HCEC 1CT (cell line): ENCODE results near the gene UBE2E2.

Experiments
- DNase-seq: peaks from one replicate; pipeline ENCODE4 v3.0.0-alpha.2; 2017

The UBE2E2 gene

GRCh38 chr3:23288286-23288685 lies 85.2 kb downstream of the UBE2E2 start:
- DNase-seq = no peak

GRCh38 chr3:23288715-23289114 lies 85.6 kb downstream of the UBE2E2 start:
- DNase-seq = no peak

- DNase-seq = no peak
Observed at GRCh38 chr3:23292432-23292831, 89.3 kb downstream of the UBE2E2 start.

GRCh38 chr3:23294770-23295387 lies 91.8 kb downstream of the UBE2E2 start:
- DNase-seq = no peak

- no peak for DNase-seq
Observed at GRCh38 chr3:23301819-23302218, 98.7 kb downstream of the UBE2E2 start.

- DNase-seq = no peak
Observed at GRCh38 chr3:23302271-23302670, 99.1 kb downstream of the UBE2E2 start.

GRCh38 chr3:23303601-23304217 lies 100.6 kb downstream of the UBE2E2 start:
- DNase-seq = no peak

- DNase-seq = peak; percentile 44
Observed at GRCh38 chr3:23304424-23304823, 101.3 kb downstream of the UBE2E2 start.

- DNase-seq = no peak
Observed at GRCh38 chr3:23308986-23309625, 106.0 kb downstream of the UBE2E2 start.

GRCh38 chr3:23312866-23313265 lies 109.7 kb downstream of the UBE2E2 start:
- peak; percentile 71 for DNase-seq

GRCh38 chr3:23314981-23315762 lies 112.0 kb downstream of the UBE2E2 start:
- DNase-seq = no peak

- no peak for DNase-seq
Observed at GRCh38 chr3:23316924-23317323, 113.8 kb downstream of the UBE2E2 start.

- peak; percentile 24 for DNase-seq
Observed at GRCh38 chr3:23319366-23320312, 116.5 kb downstream of the UBE2E2 start.

- DNase-seq = no peak
Observed at GRCh38 chr3:23320586-23321570, 117.8 kb downstream of the UBE2E2 start.

GRCh38 chr3:23324745-23325144 lies 121.6 kb downstream of the UBE2E2 start:
- DNase-seq = peak; percentile 69

GRCh38 chr3:23325466-23326065 lies 122.4 kb downstream of the UBE2E2 start:
- peak; percentile 59 for DNase-seq

- no peak for DNase-seq
Observed at GRCh38 chr3:23329471-23330105, 126.5 kb downstream of the UBE2E2 start.

GRCh38 chr3:23330568-23330967 lies 127.4 kb downstream of the UBE2E2 start:
- DNase-seq = no peak

GRCh38 chr3:23331141-23331935 lies 128.2 kb downstream of the UBE2E2 start:
- peak; percentile 50 for DNase-seq
